Measurements from ENCODE around the gene CFAP157.

- TF ChIP-seq CTCF (IDR thresholded peaks at IDR 0.05; ENCODE audit: poor library complexity) (no peak), EZH2phosphoT487 (IDR thresholded peaks at IDR 0.05; ENCODE audit: low read depth, severe bottlenecking, unreplicated experiment) (no peak)
These were observed 47.6 kb downstream of the CFAP157 start for GRCh38 chr9:127754099-127755060.

Data from hepatocyte (in vitro differentiated cells).